Kidney (tissue), 14 donors: ENCODE results near the gene APRT. TPM values are rescaled to one million over a fixed set of nuclear protein-coding genes. Genes with fewer than 3 reads are reported as not detected.
A peak's percentile ranks its signal among the peaks of the same experiment; 100 is the strongest.
"Not testable (repeated sequence)": the region's sequence is repeated elsewhere in the genome, so short reads cannot be mapped to it uniquely, and the experiment has no call there.

ENCODE experiments used
- DNase-seq, 5 donors: peaks; one replicate each; pipeline ENCODE4 v3.0.0-alpha.2; 2013 to 2020
- FAIRE-seq: peaks from 2 replicates; lab custom pipeline; 2012; peaks lifted over from hg19 to GRCh38; lab: Jason Lieb, UNC
- H3K27ac ChIP-seq, 2 donors: one replicate each; pipeline ENCODE4 v1.7.0; 2013; ENCODE audit warnings: low read depth in 2 of 2, low read length in 2 of 2, inconsistent platforms in 1 of 2
- H3K27me3 ChIP-seq: one replicate; pipeline ENCODE4 v1.7.1; 2013; ENCODE audit warnings: low read length, inconsistent platforms; ENCODE audit not compliant: control insufficient read depth, insufficient read depth
- H3K36me3 ChIP-seq, 3 donors: one replicate each; pipeline versions ENCODE4 v1.7.0 to v1.7.1; 2013; ENCODE audit warnings: low read length in 3 of 3, control low read depth in 1 of 3, inconsistent platforms in 1 of 3; ENCODE audit not compliant: insufficient read depth in 3 of 3, control insufficient read depth in 2 of 3
- H3K4me1 ChIP-seq, 3 donors: one replicate each; pipeline versions ENCODE4 v1.7.0 to v1.7.1; 2013; ENCODE audit warnings: low read length in 3 of 3, inconsistent platforms in 1 of 3, low read depth in 1 of 3; ENCODE audit not compliant: control insufficient read depth in 2 of 3, insufficient read depth in 2 of 3
- H3K4me3 ChIP-seq, 3 donors: one replicate each; pipeline versions ENCODE4 v1.7.0 to v1.8.1; 2013; ENCODE audit warnings: low read length in 3 of 3, control low read depth in 1 of 3, inconsistent platforms in 1 of 3
- H3K9ac ChIP-seq, 3 donors: one replicate each; pipeline versions ENCODE4 v1.7.0 to v1.7.1; 2013; ENCODE audit warnings: low read length in 3 of 3, control low read depth in 1 of 3, inconsistent platforms in 1 of 3
- H3K9me3 ChIP-seq, 3 donors: one replicate each; pipeline versions ENCODE4 v1.7.0 to v1.7.1; 2013; ENCODE audit warnings: low read length in 3 of 3, control low read depth in 1 of 3, inconsistent platforms in 1 of 3; ENCODE audit not compliant: control insufficient read depth in 2 of 3, insufficient read depth in 1 of 3
- intact Hi-C: fragments of 100-400 bp; cut with DNase I; formaldehyde crosslinking; loops from one replicate; pipeline ENCODE4 v1.11.1; 2022
- polyA plus RNA-seq: library from polyadenylated mRNA; stranded (reverse); fragments of 350-450 nt; fragmentation: Illumina TruSeq; extraction: RNeasy Lipid Tissue Mini Kit (QIAGEN cat#74804); gene quantifications from one replicate; pipeline ENCODE4 v1.2.3, GENCODE V29; 2014; ENCODE audit warnings: low read depth, low replicate concordance; ENCODE audit not compliant: insufficient read depth
- total RNA-seq: library from RNA; stranded (reverse); fragmentation: NEBNext Ultra II Directional; extraction: Animal tissue kit (Norgen Biotek cat#: 25700); gene quantifications from one replicate; pipeline ENCODE4 v1.2.1, GENCODE V29; 2021
- TF ChIP-seq, protein P1 (sequence below): IDR thresholded peaks from 3 replicates; pipeline ENCODE4 v1.5.1; 2012; ENCODE audit warnings: mild to moderate bottlenecking, moderate library complexity, borderline replicate concordance; ENCODE audit not compliant: insufficient read depth; ENCODE audit errors: extremely low read depth
- donor health status: control.
- donor health status: control.
- donor health status: control.
- donor health status: control.
- donor health status: control.
- donor health status: DM: yes; HTN: yes; CAD: no.
- donor health status: Normal renal cell carcinoma (clear cell type).

APRT gene
- total and polyA plus RNA-seq, 2 donors from 2014 or later: 105 to 204 TPM

DNA sequence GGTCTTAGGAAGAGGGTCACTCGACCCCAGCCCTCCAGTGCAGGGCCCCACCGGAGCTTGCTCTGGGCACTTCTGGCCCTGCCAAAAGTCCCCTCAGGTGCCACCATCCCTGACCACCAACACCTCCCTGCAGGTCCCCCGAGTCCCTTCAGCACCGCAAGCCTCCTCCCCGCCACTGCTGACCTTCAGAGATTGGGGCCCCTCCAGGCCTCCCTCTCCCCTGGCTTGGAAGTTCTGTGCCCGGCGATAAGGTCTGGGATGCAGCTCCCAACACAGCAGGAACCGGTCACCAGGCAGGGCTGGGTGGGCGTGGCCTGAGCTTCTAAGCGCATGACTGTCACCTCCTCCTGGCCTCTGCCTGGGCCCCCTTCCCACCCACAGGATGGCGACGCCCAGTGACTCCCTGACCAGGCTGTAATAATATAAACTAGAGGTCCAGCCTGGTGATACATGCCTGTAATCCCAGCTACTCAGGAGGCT, 37.9 kb downstream of the APRT start:
- H3K4me1 ChIP-seq: peaks cover 0 to 39% (median 9%) of the 10 kb centered on the region in 3 donors
- H3K4me3 ChIP-seq: no peak overlapping the region
- DNase-seq: peak in 4 of 5 donors; percentile 59 to 85 (median 71)

DNA sequence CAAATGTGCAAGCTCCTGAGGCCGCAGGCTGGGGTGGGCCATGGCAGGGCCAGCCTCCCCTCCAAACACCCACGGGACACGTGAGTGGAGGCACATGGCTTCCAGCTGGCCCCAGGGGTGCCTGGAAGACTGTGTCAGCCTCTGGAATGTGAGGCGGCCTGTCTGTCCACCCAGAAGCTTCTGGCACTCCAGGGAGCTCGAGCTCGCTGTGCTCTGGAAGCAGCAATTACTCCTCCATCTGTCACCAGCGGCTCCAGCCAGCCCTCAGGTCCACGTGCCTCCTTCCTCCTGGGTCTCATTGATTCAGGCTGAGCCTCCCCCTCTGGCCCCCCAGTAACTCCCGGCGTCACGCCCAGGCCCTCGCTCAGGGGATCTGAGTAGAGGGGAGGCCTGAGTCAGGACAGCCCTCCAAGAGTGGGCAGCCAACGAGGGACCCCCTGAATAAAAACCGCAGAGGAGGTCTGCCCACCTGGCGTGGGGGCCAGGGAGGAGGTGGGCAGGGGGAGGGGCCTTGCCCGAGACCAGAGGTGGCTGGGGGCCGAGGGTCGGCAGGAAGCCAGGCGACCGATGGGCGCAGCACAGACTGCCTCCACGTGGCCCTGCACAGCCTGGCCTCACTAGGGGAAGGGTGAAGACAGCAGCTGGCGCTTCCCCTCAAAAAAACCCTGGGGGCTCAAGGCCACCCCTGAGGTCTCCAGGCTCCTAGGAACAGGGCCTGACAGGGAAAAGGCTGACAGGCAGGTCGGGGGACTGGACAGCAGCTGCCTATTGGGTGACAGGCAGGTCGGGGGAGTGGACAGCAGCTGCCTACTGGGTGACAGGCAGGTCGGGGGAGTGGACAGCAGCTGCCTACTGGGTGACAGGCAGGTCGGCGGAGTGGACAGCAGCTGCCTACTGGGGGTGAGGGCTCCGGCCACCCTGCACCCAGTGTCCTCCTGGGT, 38.6 kb downstream of the APRT start:
- intact Hi-C loops: no loop called here
- FAIRE-seq (no peak), DNase-seq (peak in 4 of 5 donors; percentile 70 to 93 (median 78))
- no peaks in the 10 kb centered on the region for H3K9me3 ChIP-seq
- H3K27me3 ChIP-seq: no peaks in the 10 kb centered on the region
- H3K4me1 ChIP-seq: peaks cover 0 to 46% (median 14%) of the 10 kb centered on the region in 3 donors
- peak overlapping the region in 1 of 3 donors; percentile 19 for H3K9ac ChIP-seq
- no peaks in the 10 kb centered on the region for H3K36me3 ChIP-seq
- TF ChIP-seq, protein P1, sequence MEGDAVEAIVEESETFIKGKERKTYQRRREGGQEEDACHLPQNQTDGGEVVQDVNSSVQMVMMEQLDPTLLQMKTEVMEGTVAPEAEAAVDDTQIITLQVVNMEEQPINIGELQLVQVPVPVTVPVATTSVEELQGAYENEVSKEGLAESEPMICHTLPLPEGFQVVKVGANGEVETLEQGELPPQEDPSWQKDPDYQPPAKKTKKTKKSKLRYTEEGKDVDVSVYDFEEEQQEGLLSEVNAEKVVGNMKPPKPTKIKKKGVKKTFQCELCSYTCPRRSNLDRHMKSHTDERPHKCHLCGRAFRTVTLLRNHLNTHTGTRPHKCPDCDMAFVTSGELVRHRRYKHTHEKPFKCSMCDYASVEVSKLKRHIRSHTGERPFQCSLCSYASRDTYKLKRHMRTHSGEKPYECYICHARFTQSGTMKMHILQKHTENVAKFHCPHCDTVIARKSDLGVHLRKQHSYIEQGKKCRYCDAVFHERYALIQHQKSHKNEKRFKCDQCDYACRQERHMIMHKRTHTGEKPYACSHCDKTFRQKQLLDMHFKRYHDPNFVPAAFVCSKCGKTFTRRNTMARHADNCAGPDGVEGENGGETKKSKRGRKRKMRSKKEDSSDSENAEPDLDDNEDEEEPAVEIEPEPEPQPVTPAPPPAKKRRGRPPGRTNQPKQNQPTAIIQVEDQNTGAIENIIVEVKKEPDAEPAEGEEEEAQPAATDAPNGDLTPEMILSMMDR: no peak
- no peak overlapping the region for H3K4me3 ChIP-seq
- H3K27ac ChIP-seq: peak overlapping the region; percentile 67 to 73

More for the DNA sequence above, 37.9 kb downstream of the APRT start:
- FAIRE-seq: no peak
- H3K27me3 ChIP-seq: no peaks in the 10 kb centered on the region
- no peak overlapping the region for H3K27ac ChIP-seq
- no peaks in the 10 kb centered on the region for H3K9me3 ChIP-seq
- intact Hi-C loops: no loop called here
- H3K36me3 ChIP-seq: no peaks in the 10 kb centered on the region
- no peak overlapping the region for H3K9ac ChIP-seq
- TF ChIP-seq, protein P1: no peak

DNA sequence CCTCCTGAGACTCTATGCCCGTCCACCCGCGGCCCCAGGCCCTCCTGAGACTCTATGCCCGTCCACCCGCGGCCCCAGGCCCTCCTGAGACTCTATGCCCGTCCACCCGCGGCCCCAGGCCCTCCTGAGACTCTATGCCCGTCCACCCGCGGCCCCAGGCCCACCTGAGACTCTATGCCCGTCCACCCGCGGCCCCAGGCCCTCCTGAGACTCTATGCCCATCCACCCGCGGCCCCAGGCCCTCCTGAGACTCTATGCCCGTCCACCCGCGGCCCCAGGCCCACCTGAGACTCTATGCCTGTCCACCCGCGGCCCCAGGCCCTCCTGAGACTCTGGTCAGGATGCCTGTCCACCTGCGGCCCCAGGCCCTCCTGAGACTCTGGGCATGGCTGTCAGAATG, 39.9 kb downstream of the APRT start:
- H3K9me3 ChIP-seq, intact Hi-C loops, H3K4me3 ChIP-seq, DNase-seq, FAIRE-seq, H3K27me3 ChIP-seq, H3K36me3 ChIP-seq: not testable (repeated sequence)
- Histone ChIP-seq H3K9ac (peak overlapping the region in 1 of 3 donors; percentile 22), H3K27ac (peak overlapping the region in 1 of 2 donors; percentile 8), H3K4me1 (peaks cover 0 to 60% (median 22%) of the 10 kb centered on the region in 3 donors)

DNA sequence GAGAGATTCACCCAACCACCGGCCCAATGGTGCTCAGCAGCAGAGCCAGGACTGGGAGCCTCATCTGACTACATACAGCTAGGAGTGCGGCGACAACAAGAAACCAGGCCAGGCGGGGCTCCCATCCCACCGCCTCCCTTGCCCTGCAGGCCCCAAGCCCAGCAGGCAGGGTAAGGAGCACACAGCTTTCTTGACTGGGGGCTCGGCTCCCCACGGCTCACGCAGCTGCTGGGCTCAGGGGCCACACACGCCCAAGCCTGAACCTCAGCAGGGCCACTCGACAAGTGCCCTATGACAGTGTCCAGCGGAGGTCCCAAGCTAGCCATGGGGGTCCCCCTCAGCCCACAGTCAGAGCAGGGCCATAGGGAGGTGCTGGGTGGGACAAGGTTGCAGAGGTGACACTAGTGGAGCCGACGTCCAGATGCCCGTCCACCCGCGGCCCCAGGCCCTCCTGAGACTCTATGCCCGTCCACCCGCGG, 40.4 kb downstream of the APRT start:
- Histone ChIP-seq H3K9me3 (no peaks in the 10 kb centered on the region), H3K36me3 (no peaks in the 10 kb centered on the region), H3K9ac (peak overlapping the region in 1 of 3 donors; percentile 65), H3K4me3 (peak overlapping the region in 1 of 3 donors; percentile 46), H3K4me1 (peaks cover 0 to 62% (median 22%) of the 10 kb centered on the region in 3 donors), H3K27me3 (no peaks in the 10 kb centered on the region), H3K27ac (peak overlapping the region; percentile 74 to 92)
- TF ChIP-seq, protein P1: no peak
- no peak for FAIRE-seq
- DNase-seq: no peak
- intact Hi-C loops: no loop called here
